Motor neuron (in vitro differentiated cells): ENCODE results near the gene RDH5. TPM values are rescaled to one million over a fixed set of nuclear protein-coding genes. Genes with fewer than 3 reads are reported as not detected.

Experiments
- ATAC-seq, 8 experiments: fragments of 200-7000 bp; cut with Tn5 transposase; replicated peaks in 6 of 8; 2 replicates each; pipeline ENCODE4 v1.8.0; 2021; ENCODE audit warnings: mild to moderate bottlenecking in 8 of 8, moderate library complexity in 8 of 8
- H3K27ac ChIP-seq, 2 donors: fragments of 250-450 bp; sonication (Bioruptor Pico); 2 replicates each; pipeline ENCODE4 v1.9.0; 2021; ENCODE audit warnings: antibody characterized with exemption in 2 of 2, mild to moderate bottlenecking in 2 of 2, moderate library complexity in 1 of 2
- H3K4me1 ChIP-seq, 2 donors: fragments of 250-450 bp; sonication (Bioruptor Pico); replicated peaks in 1 of 2; 2 replicates each; pipeline ENCODE4 v1.6.1; 2021; ENCODE audit warnings: antibody characterized with exemption in 2 of 2, mild to moderate bottlenecking in 2 of 2, moderate library complexity in 1 of 2
- H3K4me3 ChIP-seq, 5 donors: fragments of 250-450 bp; sonication (Bioruptor Pico); 2 replicates each; pipeline ENCODE4 v1.9.0; 2021; ENCODE audit warnings: antibody characterized with exemption in 5 of 5, mild to moderate bottlenecking in 5 of 5, moderate library complexity in 4 of 5
- WGBS, 10 experiments: fragments of 450-650 bp; shearing (Covaris generic); methylation state at CpG; one replicate each; pipeline ENCODE4 v1.0.0; 2022; 5-methylcytosine and 5-hydroxymethylcytosine counted together
- in situ Hi-C, 9 experiments: fragments of 400-800 bp; cut with MboI; loops; one replicate each; pipeline ENCODE4 v1.15.0; 2021; ENCODE audit warnings: low sequenced_read_pairs in 9 of 9, low pct_unique_long_range_greater_than_20kb in 2 of 9; ENCODE audit not compliant: unreplicated experiment in 9 of 9
- total RNA-seq, 8 experiments: library from RNA; unstranded; fragments of 300-600 nt; gene quantifications; 2 replicates each; pipeline versions ENCODE4 v1.2.3 to v1.2.4, GENCODE V29; 2022

The RDH5 gene
- total RNA-seq, 8 experiments from 2014 or later, result 1.4 to 23.6 (median 3.6) TPM

DNA sequence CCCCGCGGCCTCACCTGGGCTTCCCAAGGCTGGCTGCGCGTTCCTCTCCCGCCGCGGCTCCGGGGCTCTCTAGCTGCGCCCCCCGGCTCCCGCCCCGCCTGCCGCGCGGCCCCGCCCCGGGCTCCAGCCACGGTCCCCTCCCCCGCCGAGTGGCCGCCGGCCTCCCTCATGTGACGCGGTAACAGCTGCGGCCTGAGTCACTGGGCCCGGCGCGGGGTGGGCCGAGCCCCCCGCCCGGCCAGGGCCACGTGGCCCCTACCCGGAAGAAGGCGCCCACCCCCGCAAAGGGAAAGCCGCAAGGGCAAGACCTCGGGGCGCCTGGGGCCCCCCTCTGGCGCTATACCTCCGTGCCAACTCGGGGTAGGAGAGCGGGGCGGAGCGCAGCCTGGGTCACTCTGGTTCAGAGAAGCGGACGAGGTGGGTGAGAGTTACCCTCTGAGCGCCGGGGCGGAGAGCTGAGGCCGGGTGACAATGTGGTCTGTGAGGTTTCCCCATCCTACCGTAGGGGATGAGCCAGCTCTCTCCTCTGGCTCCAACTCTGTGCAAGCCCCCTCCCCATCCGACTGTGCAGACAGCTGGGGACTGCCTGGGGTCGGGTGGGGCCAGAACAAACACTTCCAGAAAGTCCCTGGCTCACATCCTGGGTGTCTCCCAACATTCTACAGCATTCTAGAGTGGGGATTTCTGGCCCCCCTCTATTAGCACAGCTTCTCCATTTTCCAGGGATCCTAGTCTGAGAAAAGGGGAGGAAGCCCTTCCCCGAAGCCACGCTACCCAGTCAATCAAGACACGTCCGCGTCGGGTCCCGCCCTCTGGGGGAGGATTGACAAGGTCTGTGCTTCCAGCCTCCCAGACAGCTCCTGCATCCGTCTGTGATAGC, 9.0 kb downstream of the RDH5 start, which contains the start of gene CD63:
Gene CD63 (minus strand): TSS at position 71 of the 880 bp plus-strand sequence. CDS start 668 bp downstream, outside the sequence.
- Histone ChIP-seq H3K27ac (peak within 1 kb of the TSS; percentile 95 to 96), H3K4me1 (peaks cover 10 to 18% of the 10 kb centered on the region in 2 donors), H3K4me3 (peak within 1 kb of the TSS; percentile 53 to 98 (median 67))
- 0 to 5% (median 0%) methylated on average over 5 to 22 of the region's 61 CpGs; no CpG with 5 or more reads in 5 of the 10 experiments for WGBS, 10 experiments
- in situ Hi-C loops, result loop anchor here in 4 of 9 experiments (25.0 kb wide), 2 partner anchors 208 to 308 kb away; partner anchors contain the start of genes DGKA (in 3 of the 4), PYM1 (in 3 of the 4) and RPS26 (in 2 of the 4)
- peak; percentile 53 to 75 (median 72) for ATAC-seq

DNA sequence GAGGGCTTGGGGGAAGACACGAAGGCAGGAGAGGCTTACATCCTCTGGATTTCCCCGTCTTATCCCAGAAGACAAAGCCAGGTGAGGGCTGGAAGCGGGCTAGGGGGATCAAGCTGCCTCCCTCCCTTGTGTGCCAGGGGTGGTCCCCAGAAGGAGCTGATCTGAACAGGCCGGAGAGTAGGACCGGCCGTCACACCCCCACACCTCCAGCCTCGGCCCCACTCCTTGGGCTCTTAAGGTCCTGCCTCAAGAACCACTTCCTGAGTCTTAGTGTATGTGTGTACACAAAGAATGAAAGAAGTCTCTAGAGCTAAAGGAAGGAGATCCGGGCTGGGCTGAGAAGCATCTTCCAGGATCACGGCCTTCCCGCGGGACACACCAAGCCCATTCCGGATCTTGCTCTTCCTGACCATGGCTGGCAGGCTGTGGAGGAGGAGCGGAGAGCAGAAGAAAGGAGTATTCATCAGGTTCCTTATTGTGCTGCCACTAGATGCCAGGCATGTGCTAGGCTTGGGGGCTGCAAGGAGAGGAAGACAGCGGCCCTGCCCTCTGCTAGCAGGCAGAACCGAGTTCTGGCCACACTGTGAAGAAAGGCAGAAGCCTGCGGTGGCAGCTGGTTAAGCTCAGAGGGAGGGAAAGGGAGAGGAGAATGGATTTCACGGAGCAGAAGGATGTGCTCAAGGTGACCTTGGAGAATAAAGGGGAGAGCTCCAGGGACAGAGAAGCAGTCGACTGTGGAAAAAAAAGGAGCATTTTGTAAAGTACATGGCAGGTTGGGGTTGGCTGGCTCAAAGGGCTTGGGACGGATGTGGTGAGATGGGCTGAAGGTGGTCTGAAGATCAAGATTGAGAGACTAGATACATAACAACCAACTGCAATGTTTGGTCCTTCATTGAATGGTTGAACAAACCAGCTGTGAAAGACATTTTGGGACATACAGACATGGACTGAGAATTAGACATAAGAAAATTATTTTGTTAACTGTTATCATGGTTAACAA, 9.9 kb downstream of the RDH5 start:
- in situ Hi-C loops, result loop anchor here in 5 of 9 experiments (10.0 to 25.0 kb wide), 3 partner anchors 207 to 307 kb away; partner anchors contain the start of genes DGKA (in 3 of the 5), PYM1 (in 3 of the 5) and RPS26 (in 2 of the 5)
- peak overlapping the region; percentile 95 to 96 for H3K27ac ChIP-seq
- WGBS, 10 experiments, result 2 to 22% (median 13%) methylated on average over 4 to 11 of the region's 19 CpGs; no CpG with 5 or more reads in 1 of the 10 experiments

DNA sequence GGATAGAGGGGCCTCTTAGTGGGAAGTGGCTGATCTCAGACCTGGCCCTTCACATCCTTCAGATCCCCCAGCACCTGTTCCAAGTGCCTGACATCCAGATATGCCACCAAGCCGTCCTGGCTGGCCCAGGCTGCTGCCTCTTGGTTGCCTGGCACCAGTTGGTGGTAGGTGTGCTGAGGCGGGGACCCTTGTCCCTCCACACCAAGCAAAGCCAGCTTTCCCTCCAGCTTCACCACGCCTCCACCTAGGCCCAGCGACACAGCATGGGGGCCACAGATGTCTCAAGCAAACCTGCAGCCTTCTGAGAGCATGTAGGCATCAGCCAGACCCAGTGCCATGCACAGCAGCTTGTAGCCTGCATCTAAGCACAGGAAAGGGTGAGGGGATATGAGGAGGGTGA, 12.1 kb downstream of the RDH5 start:
- no peak for ATAC-seq
- in situ Hi-C loops, result loop anchor here in 5 of 9 experiments (10.0 to 25.0 kb wide), 3 partner anchors 205 to 305 kb away; partner anchors contain the start of genes DGKA (in 3 of the 5), PYM1 (in 3 of the 5) and RPS26 (in 2 of the 5)
- H3K4me1 ChIP-seq, result peaks cover 14% of the 10 kb centered on the region in 2 donors
- H3K27ac ChIP-seq, result no peak overlapping the region
- no peak overlapping the region for H3K4me3 ChIP-seq
- WGBS, 10 experiments, result 80 to 100% (median 84%) methylated on average over 1 to 2 of the region's 4 CpGs; no CpG with 5 or more reads in 6 of the 10 experiments

More for the DNA sequence above, 9.9 kb downstream of the RDH5 start:
- peak; percentile 5 to 26 (median 22) for ATAC-seq
- H3K4me3 ChIP-seq, result peak overlapping the region; percentile 53 to 98 (median 67)
- peaks cover 10 to 18% of the 10 kb centered on the region in 2 donors for H3K4me1 ChIP-seq

DNA sequence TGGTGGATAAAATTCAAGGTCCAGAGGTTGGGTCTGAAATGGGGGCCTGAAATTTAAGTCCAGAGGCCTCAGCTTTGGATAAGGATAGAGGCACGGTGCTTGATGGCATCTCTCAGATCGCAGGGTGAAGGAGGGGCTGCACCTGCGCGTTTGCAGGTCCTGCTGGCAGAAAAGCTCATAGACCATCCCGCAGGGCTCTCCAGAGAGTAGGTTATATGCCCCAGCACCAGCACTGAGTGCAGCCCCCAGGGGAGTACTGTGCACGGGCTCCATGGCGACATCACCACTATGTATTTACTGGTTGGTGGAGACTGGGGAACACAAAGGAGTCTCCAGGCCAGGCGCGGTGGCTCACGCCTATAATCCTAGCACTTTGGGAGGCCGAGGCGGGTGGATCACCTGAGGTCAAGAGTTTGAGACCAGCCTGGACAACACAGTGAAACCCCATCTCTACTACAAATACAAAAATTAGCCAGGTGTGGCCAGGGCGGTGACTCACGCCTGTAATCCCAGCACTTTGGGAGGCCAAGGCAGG, 12.9 kb downstream of the RDH5 start:
- in situ Hi-C loops, result loop anchor here in 5 of 9 experiments (10.0 to 25.0 kb wide), 3 partner anchors 204 to 304 kb away; partner anchors contain the start of genes DGKA (in 3 of the 5), PYM1 (in 3 of the 5) and RPS26 (in 2 of the 5)
- no peak for ATAC-seq
- Histone ChIP-seq H3K4me1 (peaks cover 12 to 16% of the 10 kb centered on the region in 2 donors), H3K4me3 (no peak overlapping the region), H3K27ac (no peak overlapping the region)
- WGBS, 10 experiments, result 75 to 100% (median 90%) methylated on average over 1 to 7 of the region's 14 CpGs; no CpG with 5 or more reads in 3 of the 10 experiments

DNA sequence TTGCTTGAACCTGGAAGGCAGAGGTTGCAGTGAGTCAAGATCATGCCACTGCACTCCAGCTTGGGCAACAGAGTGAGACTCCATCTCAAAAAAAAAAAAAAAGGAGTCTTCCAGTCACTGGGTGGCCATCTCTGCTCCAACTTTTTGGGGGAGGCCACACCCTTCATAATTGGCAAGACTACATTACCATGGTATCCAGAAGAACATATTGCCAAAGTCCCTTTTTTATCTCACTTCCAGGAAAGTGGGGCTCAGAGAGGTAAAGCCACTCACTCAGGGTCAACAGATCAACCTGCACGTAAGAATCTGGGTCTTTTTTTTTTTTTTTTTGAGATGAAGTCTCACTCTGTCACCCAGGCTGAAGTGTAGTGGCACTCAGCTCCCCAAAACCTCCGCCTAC, 13.7 kb downstream of the RDH5 start:
- ATAC-seq, result no peak
- in situ Hi-C loops, result loop anchor here in 5 of 9 experiments (10.0 to 25.0 kb wide), 3 partner anchors 203 to 303 kb away; partner anchors contain the start of genes DGKA (in 3 of the 5), PYM1 (in 3 of the 5) and RPS26 (in 2 of the 5)
- peaks cover 12 to 16% of the 10 kb centered on the region in 2 donors for H3K4me1 ChIP-seq

DNA sequence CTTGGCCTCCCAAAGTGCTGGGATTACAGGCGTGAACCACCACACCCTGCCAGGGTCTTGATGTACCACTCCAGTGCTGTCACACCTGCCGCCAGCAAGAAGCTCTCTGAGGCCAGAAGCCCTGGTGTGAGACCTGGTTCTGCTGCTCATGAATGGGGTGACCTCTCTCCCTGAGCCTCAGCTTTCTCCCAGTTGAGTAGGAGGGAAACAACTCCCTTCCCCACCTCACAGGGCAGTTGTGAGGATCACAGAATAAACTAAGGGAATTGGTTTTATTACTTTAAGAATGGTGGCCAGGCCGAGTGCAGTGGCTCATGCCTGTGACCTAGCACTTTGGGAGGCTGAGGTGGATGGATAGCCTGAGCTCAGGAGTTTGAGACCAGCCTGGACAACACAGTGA, 14.4 kb downstream of the RDH5 start:
- in situ Hi-C loops, result loop anchor here in 5 of 9 experiments (10.0 to 25.0 kb wide), 3 partner anchors 203 to 303 kb away; partner anchors contain the start of genes DGKA (in 3 of the 5), PYM1 (in 3 of the 5) and RPS26 (in 2 of the 5)
- WGBS, 10 experiments, result 60 to 100% (median 90%) methylated on average over 1 to 2 of the region's 3 CpGs; no CpG with 5 or more reads in 7 of the 10 experiments
- ATAC-seq, result no peak

More for the DNA sequence above, 13.7 kb downstream of the RDH5 start:
- Histone ChIP-seq H3K27ac (no peak overlapping the region), H3K4me3 (no peak overlapping the region)
- WGBS, 10 experiments, result 50 to 100% (median 100%) methylated on average over 1 to 2 of the region's 2 CpGs; no CpG with 5 or more reads in 4 of the 10 experiments

DNA sequence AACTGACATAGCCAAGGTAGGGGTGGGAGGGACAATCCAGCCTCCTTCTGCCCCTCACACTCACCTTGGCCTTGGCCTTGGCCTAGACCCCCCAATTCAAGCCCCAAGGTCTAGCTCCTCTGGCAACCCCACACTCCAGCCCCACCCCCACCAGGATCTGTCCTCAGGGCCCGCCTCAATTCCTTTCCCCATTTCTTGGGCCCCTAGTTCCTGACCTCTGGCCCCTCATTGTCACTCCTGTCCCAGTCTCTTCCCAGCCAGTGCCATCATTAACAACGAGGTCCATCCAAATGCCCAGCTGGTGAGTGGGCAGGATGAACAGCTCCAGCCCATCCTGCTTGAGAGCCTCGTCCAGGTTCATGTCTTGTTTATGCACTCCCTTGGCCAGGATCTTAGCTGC, 15.9 kb downstream of the RDH5 start:
- no peak overlapping the region for H3K4me3 ChIP-seq
- ATAC-seq, result no peak
- in situ Hi-C loops, result loop anchor here in 5 of 9 experiments (10.0 to 25.0 kb wide), 3 partner anchors 201 to 301 kb away; partner anchors contain the start of genes DGKA (in 3 of the 5), PYM1 (in 3 of the 5) and RPS26 (in 2 of the 5)
- WGBS, 10 experiments, result 20 to 100% (median 63%) methylated on average over 1 to 2 of the region's 3 CpGs; no CpG with 5 or more reads in 6 of the 10 experiments
- H3K4me1 ChIP-seq, result peaks cover 4 to 16% of the 10 kb centered on the region in 2 donors
- H3K27ac ChIP-seq, result no peak overlapping the region

More for the DNA sequence above, 14.4 kb downstream of the RDH5 start:
- Histone ChIP-seq H3K4me1 (peaks cover 12 to 16% of the 10 kb centered on the region in 2 donors), H3K4me3 (no peak overlapping the region), H3K27ac (no peak overlapping the region)

DNA sequence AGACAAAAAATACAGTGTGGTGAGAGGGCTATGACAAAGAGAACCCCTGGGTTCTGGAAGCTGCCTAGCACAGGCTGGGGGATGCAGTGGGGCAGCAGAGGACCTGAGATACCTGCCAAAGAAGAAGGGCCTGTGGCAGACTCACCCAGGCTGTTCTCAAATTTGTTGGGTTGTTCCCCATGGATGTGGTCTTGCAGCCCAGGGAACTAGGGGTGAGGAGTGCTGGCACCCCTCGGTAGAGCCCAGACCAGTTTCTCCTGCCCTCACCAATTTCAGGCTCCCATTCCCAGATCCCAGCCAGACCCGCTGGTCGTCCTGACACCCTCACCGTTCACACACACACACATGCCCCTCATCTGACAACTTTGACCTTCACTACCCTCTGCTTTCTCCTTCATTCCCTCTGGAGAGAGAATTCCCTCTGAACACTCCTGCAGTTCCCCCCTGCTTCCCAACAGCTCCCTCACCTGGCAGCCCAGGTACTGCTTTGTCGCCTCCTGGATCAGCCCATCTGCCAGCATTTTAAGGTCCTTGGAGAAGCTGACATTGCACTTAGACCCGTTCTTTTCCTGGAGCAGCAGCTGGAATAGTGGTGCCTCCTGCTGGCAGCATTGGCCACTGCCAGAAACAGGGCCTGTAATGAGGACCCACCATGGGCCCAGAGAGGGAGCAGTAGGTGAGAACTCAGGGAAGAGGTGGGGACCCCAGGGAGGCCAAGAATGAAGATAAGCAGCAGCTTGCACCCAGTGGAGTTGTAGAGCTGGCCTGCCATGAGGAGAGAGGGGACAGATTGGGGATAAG, 16.8 kb downstream of the RDH5 start:
- peak overlapping the region; percentile 33 to 54 (median 37) for H3K4me3 ChIP-seq
- H3K27ac ChIP-seq, result peak overlapping the region; percentile 76 to 84
- WGBS, 10 experiments, result 0 to 100% (median 40%) methylated on average over 1 to 3 of the region's 6 CpGs; no CpG with 5 or more reads in 1 of the 10 experiments
- peak; percentile 23 to 69 (median 37) for ATAC-seq
- peaks cover 4 to 18% of the 10 kb centered on the region in 2 donors for H3K4me1 ChIP-seq
- in situ Hi-C loops, result loop anchor here in 5 of 9 experiments (10.0 to 25.0 kb wide), 3 partner anchors 200 to 300 kb away; partner anchors contain the start of genes DGKA (in 3 of the 5), PYM1 (in 3 of the 5) and RPS26 (in 2 of the 5)

DNA sequence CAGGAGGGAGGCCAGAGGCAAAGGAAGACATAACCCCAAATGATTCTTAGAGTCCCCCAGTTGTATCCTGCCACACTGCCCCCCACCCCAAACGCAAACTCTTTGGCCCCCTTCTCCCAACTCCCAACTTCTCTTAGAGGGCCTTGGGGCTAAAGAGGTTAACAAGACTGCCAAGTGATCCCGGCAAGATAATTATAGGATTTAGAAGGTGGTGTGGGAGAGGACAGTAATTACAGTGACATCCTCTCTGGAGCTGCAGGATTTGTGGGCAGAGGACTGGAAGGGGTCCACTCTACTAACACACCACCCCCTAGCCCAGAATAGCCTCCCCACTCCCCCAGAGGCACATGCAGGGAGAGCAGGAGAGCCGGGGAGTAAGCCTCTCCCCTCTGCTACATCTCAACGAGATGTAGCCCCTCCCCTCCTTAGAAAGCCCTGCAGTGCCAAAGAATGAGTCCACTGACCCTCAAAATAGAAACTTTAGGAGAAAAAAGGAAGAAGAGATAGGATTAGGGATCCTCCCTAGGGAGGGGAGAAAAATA, 17.5 kb downstream of the RDH5 start:
- Histone ChIP-seq H3K4me3 (peak overlapping the region; percentile 33 to 54 (median 37)), H3K4me1 (peaks cover 6 to 19% of the 10 kb centered on the region in 2 donors), H3K27ac (peak overlapping the region; percentile 76 to 84)
- WGBS, 10 experiments, result 0 to 13% (median 7%) methylated on average over 1 to 3 of the region's 4 CpGs; no CpG with 5 or more reads in 7 of the 10 experiments
- in situ Hi-C loops, result loop anchor here in 5 of 9 experiments (10.0 to 25.0 kb wide), 3 partner anchors 200 to 300 kb away; partner anchors contain the start of genes DGKA (in 3 of the 5), PYM1 (in 3 of the 5) and RPS26 (in 2 of the 5)
- peak; percentile 3 to 63 (median 50) for ATAC-seq
